Measurements from ENCODE around the gene SPTSSA.
"Not testable (repeated sequence)": the region's sequence is repeated elsewhere in the genome, so short reads cannot be mapped to it uniquely, and the experiment has no call there.

SPTSSA gene

DNA sequence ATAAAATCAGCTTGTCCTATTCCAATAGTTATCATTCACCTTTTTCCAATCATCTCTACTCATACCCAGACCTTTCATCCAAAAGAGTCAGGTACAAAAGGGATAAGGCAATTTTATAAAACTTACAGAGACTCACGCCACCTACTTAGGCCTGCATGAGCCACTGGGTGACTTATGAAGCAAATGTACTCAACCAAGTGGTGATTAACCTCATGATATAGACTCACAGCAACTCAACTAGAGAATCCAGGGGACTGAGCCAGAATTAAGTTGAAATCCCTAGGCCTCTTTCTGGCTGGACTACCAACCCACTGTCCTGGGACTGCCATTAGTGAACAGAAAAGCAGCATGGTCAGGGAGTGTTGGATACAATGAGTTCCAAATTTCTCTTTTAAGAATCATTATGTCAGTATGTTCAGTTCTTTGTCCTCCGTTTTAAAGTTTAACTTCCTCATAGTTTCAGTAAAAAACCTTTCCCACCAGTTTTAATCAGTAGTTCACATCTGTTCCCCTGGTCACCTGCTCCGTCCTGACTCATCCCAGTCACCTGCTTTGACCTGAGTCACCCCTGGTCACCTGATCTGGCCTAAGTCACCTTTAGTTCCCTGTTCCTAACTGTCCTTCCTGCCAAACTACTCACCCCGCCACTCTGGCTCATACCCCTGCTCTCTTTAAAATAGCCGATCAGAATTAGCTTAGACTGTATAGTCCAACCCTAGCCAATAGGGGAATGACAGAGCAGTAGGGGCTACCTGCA, 36.8 kb downstream of the SPTSSA start:
- DNase-seq = peak; percentile 2

DNA sequence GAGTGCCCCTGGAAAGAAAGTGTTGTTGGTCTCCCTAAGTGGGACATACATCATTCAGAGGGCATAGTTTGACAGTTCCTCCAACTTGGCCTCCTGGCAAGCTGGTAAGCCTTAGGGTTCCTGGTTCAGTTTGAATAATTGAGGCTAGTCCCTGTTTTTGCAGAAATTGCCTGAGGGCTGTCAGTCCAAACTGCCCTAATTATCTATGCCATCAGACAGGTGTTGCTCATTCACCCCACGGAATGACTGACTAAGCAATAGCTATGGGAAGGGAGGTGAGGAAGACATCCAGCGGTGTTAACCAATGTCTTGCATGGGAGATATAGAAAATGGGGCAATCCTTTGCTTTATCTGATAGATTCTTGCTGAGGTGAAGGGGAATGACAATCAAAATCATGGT, 37.6 kb downstream of the SPTSSA start:
- DNase-seq = no peak

DNA sequence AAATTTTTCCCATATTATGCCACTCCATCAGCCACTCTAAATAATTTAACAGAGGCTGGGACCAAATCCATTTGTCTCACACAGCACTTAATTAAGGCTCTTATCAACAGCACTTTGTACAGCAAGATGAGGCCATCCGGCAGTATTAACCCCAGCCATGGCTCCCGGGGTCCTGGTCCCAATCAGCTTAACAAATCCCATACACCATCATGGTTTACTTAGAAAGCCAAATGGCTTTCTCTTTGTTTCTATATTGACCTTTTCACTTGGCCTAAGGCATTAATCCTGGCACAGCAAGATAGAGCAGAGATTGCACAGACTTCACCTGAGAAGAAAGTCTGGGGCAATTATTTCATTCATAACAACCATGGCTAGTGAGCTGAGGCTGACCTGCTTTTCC, 38.6 kb downstream of the SPTSSA start:
- DNase-seq = no peak

DNA sequence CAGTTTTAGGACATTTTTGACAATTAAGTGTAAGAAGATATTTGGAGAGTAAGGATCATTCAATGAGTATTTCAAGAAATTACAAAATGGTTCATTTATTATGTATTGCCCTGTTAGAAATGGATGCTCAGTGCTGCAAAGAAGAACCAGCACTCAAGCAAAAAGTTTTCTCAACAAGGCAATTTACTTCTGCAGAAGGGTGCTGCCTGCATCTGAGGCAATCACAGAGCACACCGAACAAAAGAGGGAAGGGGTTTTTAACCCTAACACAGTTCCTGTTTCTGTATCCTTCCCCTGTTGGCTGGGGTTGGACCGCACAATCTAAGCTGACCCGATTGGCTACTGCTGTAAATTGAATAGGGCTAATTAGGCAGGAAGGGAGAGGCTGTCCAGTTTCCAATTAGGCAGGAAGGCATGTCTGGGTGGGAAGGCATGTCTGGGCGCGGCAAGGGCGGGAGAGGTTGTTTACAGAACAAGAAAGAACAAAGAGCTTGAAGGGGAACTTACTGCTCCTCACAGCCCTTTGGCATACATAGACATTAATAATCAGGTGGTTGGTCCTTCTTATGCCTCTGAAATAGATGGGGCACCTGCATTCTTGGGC, 41.4 kb downstream of the SPTSSA start:
- peak; percentile 10 for DNase-seq

DNA sequence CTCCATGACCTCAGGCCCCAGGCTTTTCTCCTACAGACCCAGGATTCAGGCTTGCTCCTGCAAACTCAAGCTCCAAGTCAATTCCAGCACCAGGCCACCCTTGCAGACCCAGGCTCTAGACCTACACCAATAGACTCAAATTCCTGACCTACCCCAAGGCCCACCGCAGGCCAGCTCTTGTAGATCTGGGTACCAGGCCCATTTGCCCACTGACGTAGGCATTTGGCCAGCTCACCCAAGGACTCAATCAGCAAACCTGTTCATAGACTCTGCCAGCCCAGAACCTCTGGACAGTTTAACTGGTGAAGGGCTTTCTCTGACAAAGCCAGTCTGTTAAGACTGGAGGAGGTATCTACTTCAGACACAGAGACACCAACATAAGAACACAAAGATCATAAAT, 52.3 kb downstream of the SPTSSA start:
- DNase-seq = no peak

DNA sequence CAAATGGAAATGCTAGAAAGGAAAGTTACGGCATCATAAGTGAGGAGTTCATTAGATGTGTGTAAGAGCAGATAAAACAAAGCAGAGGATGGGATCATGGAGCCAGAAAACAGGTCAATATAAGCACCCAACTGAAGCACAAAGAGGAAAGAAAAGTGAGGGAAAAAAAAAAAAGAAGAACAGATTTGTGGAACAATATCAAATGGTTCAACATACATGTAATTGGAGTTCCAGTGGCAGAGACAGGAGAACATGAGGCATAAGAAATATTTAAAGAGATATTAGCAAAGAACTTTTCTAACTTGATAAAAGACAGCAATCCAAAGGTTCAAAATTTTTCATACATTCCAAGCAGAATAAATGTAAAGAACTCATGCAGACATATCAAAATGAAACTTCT, 54.1 kb downstream of the SPTSSA start:
- DNase-seq = no peak

DNA sequence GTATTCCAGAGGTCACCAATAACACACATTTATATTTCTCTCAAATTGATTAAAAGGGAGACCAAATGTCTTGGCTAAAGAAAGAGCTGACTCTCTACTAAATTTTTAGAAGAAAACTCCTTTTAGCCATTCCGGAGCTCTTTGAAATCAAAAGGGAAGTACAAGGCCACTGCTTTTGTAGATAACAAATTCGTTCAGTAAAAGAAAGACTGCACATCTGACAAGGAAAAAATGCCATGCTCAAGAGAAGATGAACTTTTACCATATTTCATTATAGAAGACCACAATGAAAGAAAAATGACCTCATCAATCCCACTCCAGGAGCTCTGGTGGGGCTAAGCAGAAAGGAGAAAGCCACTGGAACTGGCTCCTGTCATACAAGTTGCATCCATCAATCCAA, 57.6 kb downstream of the SPTSSA start:
- DNase-seq = no peak

DNA sequence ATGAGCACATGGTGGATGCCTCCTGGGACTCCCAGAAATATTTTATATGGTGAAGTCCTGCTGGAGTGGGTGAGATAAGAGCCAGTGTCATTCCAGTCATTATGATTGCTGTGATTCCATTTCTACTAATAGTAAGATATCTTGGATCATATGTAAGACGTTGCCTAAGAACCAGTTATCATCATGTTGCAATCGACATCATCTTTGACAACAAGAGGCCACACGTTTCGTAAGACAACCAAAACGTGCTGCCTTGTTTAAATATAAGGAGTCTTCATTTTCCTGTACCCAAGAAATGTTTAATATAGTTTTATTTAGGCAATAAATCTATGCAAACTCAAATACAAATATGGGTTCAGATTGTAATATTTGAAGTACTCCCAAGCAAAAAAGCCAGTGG, 58.4 kb downstream of the SPTSSA start:
- DNase-seq = peak; percentile 75

DNA sequence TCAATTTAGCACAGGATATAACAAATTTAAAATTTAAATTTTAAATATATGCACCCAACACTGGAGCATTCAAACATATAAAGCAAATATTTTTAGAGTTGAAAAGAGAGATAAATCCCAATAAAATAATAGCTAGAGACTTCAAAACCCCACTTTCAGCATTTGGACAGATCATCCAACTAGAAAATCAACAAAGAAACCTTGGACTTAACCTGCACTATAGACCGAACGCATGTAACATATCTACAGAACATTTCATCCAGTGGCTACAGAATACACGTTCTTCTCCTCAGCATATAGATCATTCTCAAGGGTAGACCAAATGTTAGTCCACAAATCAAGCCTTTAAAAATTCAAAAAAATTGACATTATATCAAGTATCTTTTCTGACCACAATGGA, 64.0 kb downstream of the SPTSSA start:
- no peak for DNase-seq

DNA sequence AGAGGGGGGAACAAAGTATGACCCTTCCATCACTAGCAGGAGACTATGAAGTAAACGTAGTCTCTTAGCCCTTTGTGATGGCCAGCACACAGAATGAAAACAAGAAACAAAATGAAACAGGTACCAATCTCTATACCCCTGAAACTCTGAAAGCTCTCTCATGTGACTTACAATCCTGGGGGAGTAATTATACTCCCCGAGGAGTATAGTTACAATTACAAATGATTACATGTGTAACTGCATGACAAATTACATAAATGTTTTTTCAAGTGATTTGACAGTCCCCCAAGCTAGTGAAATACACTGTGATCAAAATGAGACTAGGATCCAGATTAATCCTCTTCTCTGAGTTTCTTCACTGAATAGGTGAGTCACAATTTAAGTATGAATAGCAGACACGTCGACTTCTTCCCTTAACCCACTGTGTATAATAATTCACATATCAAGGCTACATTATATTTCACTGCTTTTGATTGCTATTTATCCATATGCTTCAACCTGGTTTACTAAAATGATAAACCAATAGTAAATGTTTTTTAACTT, 74.0 kb downstream of the SPTSSA start:
- DNase-seq = no peak

DNA sequence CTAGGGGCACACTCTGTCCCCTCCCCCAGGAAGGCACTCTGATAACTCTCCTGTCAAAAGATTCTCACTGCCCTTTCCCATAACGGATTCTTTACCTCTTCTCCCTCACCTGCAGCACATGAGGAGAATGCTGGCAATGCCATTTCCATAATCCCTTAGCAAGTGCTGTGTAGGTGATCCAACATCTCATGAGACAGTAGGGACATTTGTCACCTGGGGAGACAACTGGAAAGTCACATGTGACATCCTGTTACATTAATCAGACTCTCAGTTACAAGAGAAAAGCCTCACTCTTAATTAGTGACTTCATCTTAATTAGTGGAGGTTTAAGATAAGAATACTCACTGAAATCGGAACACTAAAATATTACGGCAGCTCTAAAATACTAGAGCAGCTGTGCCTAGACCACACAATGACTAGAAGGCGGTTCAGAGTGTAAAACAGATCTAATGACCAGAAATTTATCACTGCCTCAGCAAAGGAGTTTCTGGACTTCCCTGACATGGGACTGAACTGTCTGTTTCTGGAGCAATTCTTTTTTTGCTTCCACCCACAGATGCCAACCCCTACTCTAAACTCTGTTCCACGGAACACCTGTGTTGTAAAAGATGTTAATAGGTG, 75.1 kb downstream of the SPTSSA start:
- no peak for DNase-seq

DNA sequence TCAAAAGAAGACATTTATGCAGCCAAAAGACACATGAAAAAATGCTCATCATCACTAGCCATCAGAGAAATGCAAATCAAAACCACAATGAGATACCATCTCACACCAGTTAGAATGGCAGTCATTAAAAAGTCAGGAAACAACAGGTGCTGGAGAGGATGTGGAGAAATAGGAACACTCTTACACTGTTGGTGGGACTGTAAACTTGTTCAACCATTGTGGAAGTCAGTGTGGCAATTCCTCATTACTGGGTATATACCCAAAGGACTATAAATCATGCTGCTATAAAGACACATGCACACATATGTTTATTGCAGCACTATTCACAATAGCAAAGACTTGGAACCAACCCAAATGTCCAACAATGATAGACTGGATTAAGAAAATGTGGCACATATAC, 76.2 kb downstream of the SPTSSA start:
- not testable (repeated sequence) for DNase-seq

DNA sequence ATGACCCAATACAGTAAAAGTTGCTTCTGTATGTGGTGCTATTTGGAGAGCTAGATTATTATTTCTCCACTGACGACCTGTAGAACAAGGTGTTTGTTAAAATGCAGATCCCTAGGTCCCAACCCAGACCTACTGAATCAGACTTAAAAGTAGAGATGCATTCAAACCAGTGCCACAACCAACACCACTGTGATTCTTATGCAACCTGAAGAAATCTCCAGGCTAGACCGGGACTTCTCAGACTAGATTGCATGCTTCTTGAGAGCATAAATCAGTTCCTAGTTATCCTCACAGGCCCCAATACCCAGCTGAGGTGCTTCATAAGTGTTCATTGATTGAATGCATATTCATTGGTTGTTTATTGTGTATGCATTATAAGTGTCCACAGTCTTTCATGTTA, 78.2 kb downstream of the SPTSSA start:
- DNase-seq = no peak

All from MV-4-11 (cell line).